Astrocyte of the hippocampus (primary cell): ENCODE measurements around the gene SHQ1.

Experiments
- DNase-seq: peaks from one replicate; pipeline ENCODE4 v3.0.0; 2011; ENCODE audit warnings: low read depth, low spot score

The SHQ1 gene

DNA sequence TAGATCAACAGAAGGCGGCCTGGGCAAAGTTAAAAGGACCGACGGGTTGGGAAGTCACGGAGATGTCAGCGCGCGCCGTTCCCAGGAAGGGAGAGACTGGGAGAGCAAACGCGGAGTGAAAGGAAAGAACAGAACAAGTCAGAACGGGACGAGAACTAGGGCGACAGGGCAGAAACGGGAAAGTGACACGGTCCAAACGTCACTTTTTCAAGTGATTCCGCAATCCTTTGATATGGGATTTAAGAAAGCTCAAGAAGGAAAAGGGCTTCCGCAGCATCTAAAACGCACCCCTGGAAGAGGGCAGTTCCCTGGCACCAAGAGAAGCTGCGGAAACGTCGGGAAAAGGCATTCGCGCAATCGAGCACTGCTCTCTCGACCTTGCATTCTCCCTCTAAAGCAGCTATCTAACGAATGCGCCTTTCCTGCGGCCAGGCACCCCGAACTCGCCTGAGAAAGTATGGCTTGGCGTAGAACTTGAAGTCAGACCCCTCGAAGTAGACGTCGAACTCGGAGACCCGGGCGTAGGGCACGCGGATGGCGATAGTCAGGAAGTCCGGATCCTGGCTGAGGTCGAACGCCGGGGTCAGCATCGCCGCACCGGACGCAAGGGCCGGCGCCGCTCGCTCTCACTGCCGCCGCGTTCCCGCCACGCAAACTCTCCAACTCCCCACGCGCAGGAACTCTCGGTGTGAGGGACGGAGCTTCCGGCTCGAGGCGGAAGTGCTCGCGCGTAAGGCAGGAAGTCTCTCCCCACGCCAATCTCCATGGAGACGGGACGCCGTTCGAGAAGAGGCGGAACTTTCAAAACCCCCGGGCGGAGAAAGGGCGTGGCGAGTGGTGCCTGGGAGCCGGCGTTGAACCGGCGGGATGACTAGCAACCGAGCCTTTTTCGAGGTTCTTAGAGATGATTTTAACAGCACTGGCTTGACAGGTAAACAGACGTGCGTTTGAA lies at the start of gene SHQ1:
TSS of gene SHQ1 (minus strand) at position 695 of the 952 bp plus-strand sequence. CDS start at position 590, 105 bp downstream.
- DNase-seq, result peak; percentile 97

DNA sequence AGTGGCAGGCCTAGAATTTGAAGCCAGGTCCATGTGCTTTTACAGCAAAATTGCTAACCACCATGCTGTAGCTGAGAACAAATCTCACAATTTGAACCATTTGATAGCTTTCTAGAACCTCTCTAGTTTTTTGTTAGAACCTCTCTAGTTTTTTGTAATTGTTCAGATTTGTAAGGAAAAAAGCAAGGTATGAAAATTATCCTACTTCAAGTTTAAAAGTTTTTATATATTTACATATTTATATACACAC lies 49.4 kb upstream of the SHQ1 start:
- no peak for DNase-seq

DNA sequence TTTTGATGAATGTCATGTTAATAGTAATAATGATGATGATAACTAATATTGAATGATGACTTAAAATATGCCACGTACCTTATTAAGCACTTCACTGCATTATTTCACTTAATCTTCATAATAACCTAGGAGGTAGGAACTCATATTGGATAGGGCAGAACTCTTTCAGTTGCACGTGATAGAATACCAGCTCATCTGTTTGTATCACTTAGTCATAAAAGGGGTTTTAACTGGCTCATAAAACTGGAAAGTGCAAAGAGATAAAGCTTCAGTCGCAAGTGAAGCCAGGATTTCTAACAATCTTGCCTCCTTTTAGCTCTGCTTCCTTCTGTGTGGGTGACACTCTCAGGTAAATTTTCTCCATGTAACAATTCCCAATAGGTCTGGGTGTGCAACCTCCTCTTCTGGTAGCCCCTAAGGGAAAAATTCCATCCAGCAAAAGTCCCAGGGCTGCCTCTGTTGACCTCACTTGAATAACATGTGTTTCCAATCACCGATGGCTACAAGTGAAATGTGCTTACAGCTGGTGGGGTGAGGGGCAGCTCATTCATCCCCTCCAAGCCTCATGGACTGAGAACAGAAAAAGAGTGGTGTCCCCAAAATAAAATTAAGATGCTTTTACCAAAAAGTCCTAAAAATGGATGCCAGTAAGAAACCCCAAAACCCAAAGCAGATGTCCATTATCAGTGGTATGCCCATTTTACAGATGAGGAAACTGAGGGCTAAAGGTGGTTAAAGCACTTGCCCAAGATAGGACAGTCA lies 48.9 kb upstream of the SHQ1 start:
- DNase-seq, result no peak

DNA sequence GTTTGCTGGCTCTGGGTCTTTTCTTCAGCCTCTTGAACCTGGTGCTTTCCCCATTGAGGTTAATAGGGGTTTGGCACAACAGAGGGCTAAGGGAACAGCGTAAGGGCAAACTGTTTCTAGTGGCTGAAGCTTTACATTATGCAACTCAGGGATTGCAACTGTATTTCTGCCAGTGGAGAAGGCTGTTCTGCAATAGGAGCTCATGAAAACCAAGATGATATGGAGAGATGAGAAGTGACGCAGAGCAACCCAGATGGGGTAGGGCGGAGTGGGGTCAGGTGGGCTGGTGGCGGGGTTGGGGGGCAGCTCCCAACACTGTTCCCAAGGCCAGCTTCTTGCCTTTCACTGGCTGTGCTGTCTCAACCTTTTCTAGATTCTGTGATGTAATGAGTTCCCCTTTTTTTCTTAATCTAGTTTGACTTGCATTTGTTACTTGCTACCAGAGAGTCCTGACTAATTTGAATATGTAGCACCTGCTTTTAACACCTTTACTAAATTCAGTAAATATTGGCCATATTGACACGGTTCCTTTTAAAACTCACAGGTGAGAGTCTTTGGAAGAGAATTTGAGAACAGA lies 46.8 kb upstream of the SHQ1 start:
- no peak for DNase-seq

DNA sequence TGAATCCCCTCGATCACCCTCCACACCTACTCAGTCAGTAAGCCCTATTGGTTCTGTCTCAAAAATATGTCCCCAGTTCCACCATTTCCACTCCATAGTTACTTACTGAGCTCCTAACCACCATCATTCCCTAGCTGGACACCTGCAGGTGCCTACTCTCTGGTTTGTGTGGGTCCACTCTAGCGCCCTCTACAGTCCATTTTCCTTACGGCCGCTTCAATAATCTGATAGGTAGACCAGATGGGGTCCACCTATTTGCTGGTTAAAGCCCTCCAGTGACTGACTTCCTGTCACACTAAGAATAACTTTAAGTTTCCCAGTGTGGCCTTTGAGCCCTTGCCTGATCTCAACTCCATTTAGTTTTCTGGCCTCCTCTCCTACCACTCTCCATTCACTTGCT lies 44.6 kb upstream of the SHQ1 start:
- DNase-seq, result no peak

DNA sequence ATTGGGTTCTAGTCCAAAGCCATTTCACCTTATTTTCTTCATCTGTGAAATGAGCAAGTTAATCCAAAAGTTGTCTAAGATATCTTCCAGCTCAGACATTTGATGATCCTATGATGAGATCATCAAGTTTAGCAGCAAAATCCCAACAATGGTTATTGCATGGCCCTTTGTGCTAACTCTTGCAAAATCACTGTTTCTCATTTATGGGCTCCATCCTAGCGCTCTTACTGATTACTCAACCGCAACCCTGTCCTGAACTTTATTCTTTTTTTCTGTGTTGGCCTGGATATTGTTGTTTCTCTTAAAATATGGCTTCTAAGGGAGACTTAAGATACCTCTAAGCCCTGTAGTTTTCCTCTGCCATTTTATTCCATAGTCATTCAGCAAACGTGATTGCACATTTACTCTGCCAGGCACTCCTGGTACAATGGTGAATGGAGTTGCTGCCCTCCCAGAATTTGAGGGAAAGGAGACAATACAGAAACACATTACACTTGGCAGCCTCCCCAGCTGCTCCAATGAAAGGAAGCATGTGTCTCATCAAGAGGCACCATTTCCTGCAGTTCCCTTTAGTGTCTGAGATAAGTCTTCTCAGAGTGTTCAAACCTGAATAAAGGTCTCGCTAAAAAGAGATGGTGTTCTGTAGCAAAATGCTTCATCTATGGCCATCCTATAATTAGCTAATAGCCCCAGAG lies 44.0 kb upstream of the SHQ1 start:
- peak; percentile 46 for DNase-seq

DNA sequence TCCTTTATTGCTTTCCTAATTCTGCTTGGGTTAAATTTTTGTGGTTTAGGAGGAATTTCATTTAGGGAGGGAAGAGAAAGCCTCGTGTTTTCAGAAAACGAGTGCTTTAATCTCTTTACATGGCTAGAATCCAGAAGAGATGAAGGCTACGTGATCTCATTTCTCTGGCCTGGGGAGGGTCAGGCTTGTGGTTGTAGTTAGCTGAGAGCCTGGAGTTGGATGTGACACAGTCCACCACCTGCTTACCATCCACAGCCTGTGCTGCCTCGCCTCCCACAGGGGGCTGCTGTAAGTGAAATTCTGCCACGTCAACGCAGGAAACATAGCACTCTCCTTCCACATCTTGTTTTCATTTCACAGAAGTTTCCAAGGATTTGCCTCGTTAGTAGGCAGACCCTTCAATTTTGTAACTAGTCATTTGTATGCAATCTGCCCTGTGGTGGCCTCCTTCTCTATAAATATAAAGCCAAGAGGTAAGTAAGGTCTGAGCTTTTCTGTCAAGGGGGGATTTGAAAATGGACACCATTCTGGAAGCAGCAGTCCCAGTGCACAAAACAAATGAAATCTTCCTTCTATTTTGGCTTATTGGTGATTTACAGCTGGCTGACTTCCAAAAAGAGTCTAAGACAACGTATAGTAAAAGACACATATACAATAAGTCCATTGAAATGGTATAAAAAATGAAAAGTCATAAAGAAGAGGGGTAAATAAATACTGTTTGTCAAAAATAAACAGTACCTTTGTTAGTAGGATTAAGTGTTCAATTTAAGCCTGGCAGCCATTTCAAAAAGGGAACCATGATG lies 43.0 kb upstream of the SHQ1 start:
- peak; percentile 94 for DNase-seq

DNA sequence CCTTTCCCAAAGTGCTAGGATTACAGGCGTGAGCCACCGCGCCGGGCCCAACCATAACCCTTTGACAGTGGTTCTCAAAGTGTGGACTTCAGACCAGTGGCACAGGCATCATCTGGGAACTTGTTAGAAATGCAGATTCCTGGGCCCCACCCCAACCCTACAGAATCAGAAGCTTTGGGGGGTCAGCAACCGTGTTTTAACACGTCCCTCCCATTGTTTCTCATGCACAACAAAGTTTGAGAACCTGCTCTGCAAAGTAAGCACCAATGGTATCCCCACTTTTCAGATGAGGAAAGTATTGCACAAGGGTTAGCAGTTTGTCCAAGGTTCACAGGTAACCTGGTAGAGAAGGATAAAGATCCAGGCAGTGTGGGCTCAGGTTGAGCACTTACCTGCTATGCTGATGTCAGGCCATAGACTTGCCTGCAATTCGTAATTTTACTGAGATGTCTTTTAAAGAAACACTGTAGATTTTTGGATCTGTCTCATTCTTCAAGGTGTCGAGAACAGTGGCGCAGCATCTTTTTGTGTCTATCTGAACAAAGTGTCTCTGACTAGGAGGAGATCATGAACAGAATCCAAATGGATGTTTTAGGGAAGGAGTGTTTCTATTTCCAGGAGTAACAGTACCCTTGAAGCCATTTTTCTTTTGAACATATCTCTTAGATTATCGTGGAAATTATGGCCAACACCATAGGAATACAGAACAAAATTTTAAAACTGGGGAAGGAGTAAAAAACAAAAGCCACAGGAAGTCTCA lies 42.1 kb upstream of the SHQ1 start:
- DNase-seq, result no peak

DNA sequence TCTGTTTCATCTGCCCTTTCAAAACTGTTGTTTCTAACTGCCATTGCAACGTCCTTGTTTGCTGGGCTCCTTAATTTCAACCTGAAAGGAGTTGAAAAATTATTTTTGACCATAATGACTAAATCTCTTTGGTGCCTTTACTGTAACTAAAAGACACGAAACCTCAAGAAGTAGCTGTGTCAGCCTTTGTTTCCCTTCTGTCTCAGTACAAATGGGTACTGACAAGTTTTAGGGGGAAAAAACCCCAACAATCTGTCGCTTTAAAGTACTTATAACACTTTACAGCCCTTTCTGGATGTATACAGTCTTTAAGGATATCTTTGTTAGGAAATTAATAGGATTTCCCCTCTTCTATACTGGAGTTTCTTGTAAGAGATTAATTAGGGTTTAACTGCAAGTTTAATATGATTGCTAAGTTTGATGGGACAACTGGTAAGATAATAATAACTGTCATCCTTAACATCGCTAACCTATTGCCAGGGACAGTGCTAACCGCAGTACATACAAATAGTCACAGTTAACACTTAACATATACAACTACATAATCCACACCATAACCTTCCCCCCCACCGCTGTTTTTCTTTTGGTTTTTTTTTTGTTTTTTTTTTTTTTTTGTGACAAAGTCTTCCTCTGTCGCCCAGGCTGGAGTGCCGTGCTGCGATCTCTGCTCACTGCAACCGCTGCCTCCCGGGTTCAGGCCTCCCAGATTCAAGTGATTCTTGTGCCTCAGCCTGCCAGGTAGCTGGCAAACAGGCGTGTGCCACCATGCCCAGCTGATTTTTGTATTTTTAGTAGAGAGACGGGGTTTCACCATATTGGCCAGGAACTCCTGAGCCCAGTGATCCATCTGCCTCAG lies 41.3 kb upstream of the SHQ1 start:
- no peak for DNase-seq

DNA sequence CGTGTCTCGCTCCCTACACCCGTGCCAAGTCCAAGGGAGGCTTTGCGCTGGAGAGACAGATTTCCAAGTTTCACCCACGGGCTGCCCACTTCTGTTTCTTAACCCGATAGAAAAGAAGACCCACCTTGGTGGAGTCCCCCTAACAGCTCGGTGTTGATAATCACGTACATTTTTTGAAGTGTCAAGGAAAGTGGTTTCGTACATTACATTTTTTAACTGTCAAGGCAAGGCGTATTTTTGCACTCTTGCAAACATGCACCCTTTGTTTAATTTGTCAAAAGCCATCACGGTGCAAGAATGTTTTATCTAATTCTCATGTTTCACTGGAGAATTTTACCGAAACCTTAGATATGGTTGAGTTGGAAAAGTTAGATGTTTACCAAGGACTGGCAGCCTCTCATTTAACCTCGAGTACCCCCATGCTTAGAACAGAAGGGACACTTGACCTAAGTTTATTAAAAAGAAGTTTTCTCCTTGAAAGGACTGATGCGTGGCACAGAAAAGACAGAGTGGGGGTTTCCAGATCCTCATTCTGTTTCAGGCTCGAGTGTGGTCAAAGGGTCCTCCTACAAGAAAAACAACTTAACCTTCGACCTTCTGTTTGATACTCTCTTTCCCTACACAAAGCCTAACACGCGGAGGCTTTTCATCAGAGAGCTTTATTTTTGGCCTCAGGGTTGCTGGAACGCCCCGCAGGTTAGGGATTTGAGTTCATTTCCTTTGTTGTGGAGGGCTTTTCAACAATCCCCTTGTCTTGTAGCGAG lies 40.5 kb upstream of the SHQ1 start:
- DNase-seq, result no peak

DNA sequence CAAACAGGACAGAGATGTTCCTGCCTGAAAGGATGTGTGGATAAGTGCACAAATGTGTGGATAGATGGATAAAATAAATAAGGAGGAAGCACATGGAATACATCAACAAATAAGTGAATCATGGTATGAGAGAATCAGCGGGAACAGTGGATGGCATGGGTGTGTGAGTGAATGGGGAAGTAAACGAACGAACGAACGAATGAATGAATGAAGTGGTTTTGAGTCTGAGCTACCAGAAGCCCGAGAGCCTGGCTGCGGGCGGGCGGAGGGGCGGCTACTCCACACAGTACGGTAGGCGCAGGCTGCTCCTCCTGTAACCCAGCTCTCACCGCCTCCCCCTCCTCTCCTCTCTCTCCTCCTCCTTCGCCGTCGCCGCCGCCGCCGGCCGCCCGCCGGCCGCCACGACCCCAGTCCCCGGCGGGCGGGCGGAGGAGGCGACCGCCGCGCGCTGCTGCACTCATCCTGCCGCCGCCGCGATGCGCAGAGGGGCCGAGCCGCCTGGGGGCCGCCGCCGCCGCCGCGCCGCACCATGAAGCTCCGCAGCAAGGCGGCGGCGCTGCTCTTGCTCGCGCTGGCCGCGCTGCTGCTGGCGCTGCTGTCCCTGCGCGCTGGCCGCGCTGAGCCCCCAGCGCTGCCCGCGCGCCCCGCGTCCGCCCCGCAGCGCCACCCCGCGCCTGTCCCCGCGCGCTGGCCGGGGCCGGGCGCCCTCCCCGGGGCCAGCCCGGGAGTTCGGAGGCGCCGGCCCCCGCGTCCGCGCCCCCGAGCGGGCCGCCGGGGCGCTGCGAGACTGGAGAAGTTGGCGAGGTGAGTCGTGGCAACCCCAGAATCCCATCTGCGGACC lies 39.7 kb upstream of the SHQ1 start, which contains the start of gene GXYLT2:
TSS of gene GXYLT2 (plus strand) at position 342 of the 841 bp plus-strand sequence. CDS start at position 530, 188 bp downstream.
- peak; percentile 90 for DNase-seq

DNA sequence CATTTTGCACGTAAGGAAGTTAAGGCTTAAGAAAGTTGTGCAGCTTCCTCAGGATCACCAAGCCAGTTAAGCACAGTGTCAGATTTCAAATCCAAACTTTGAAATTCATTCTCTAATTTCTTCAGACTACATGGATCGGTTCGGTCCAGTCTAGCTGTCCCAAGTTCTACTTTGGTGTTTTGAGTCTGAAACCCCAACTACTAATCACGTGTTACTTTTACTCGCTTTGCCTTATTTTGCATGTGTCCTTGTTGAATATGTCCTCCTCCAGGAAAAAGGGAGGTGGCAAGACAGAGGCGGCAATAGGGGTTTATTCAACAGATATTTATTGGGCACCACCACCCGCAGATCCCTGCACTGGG lies 39.1 kb upstream of the SHQ1 start:
- peak; percentile 33 for DNase-seq

DNA sequence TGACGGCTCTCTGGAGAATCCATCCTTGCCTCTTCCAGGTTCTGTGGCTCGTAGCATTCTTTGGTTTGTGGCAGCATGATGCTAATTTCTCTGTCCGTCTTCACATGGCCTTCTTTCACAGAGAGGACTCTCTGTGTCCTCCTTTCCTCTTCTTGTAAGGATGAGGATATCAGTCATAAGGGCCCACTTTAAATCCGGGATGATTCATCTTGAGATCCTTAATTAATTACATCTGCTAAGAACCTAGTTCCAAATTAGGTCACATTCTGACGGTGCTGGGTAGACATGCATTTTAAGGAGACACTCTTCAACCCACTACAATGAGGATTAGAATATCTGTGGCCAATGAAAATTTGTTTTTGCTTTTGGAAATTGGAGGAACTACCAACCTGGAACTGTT lies 23.9 kb upstream of the SHQ1 start:
- no peak for DNase-seq

DNA sequence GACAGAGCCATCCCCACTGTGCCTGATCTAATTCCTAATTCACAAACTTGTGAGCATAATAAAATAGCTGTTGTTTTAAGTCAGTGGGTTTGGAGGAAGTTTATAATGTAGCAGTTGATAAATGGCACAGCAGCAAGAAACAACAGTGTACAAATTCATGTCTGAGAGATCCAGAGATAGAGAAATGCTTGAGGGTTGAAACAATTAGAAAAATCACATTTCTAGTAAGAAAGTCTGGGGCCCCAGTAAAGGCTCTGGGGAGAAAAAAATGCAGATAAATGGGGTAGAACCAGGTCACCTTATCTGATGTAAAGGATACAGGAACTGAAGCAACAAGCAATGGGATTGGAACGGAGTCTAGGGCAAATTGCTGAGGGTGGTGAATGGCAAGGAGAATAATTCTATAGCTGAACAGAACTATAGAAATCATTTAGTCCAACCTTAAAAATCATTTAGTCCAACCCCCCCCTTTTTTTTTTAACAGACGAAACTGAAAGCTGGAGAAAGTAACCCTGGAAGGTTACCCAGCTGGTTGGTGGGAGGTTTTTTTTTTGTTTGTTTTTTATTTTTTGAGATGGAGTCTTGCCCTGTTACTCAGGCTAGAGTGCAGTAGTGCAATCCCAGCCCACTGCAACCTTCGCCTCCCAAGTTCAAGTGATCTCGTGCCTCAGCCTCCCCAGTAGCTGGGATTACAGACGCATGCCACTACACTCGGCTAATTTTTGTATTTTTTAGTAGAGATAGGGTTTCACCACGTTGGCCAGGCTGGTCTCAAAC lies 14.3 kb upstream of the SHQ1 start:
- no peak for DNase-seq

DNA sequence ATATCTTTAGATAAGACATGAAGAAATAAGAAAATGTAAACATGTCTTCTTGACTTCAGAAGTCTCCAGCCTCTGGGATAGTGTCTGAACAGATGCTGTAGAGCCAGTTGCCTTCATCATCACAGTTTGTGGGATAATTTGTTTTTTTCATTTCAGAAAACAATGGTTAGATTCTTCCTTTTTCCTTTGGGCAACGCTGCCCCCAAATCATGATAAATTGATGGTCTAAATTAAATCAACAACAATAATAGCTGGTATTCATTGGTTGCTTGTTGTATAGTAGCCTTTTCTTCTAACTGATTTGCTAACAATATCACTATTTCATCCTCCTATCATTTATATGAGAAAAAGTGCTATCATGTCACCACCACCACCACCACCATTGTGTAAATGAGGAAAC lies 12.6 kb upstream of the SHQ1 start:
- DNase-seq, result no peak

DNA sequence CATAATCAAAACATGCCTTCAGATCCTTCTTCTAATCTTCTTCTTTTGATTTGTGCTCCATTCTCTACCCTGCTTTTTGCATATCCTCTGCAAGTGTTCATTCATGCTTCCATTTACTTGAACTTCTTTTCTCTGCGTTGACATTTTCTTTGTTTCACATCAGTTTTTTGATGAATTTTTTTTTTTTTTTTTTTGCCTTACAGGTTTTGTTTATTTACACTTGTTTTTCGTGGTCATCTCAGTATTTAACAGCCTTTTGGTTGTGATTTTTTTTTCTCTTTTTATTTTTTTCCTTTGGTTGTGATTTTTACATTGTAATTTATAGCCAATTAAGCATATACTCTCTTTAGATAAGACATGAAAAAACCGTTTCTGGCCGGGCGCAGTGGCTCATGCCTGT lies 11.8 kb upstream of the SHQ1 start:
- DNase-seq, result no peak

DNA sequence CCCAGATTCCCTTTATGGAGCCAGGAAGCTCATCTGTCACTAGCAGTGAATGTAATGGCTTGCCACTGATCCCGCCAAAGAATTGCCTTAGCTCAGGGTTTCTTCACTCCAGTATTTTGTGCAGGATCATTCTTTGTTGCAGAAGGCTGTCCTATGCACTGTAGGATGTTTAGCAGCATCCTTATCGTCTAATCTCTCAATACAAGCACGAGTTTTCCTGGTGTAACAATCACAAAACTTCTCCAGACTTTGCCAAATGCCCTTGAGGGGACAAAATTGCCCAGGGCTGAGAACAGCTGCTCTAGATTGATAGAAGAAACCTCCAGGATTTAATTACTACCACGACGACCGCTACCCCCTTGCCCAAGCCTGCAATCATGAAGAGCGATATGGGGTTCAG lies 6.8 kb upstream of the SHQ1 start:
- DNase-seq, result no peak
